AML-193 (cell line): ENCODE results near the gene KCNMA1.
"Not testable (repeated sequence)": the region's sequence is repeated elsewhere in the genome, so short reads cannot be mapped to it uniquely, and the experiment has no call there.

Source experiments
- DNase-seq, 2 experiments: peaks; one replicate each; lab custom pipeline; 2025; lab: John Stamatoyannopoulos, UW

The KCNMA1 gene

DNA sequence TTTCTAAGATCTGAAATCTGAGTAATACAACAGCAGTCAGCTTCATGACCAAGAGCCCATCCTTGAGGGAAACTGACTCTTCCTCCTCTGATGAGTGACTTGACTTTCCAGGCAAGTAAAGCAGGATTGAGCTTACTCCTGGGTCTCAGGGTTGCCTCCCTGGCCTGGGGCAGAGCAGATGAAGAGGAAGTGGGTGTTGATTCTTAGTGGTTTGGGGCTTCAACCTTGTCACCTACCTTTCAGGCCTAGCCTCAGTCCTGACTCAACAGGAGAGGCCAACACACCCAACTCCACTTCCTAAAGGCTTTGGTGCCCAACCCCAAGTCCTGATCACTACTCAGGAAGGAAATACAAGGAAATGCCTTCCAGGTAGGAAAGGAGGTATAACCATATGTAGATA, 54.1 kb downstream of the KCNMA1 start:
- DNase-seq = no peak

DNA sequence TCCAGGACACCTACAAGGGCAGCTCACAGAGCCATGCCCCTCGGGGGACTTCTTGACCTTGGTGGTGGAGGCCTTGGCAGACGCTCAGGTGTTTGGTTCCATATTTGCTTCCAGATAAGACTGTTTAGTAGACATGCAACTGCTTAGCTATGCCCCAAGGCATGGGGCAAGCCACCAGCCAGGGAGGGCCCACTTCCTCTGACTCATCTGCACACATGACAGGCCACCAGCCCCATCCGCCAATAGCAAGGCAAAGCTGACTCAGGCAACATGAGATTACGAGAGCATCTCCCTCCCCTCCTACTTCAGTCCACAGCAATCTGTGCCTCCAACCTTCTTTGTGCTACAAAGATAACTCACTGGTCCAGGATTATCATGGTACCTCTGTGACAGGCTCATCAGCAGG, 54.9 kb downstream of the KCNMA1 start:
- DNase-seq = no peak

DNA sequence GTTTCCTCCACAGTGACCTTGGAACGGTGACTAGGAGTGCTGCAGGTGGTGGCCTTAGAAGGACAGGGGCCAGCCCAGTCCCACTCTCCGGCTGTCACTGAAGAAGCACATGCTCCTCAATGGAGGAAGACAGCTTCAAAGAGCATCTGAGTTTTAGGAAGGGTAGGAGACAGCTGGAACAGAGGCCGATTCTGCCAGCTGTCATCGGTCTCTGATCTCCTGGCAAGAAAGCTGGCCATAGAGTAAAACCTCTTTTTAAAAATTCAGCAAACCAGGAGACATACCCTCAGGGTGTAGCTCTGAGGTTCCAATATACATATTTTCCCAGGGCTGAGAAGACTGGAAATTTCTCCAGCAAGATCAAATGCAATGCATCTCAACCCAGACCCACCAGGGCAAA, 55.9 kb downstream of the KCNMA1 start:
- no peak for DNase-seq

DNA sequence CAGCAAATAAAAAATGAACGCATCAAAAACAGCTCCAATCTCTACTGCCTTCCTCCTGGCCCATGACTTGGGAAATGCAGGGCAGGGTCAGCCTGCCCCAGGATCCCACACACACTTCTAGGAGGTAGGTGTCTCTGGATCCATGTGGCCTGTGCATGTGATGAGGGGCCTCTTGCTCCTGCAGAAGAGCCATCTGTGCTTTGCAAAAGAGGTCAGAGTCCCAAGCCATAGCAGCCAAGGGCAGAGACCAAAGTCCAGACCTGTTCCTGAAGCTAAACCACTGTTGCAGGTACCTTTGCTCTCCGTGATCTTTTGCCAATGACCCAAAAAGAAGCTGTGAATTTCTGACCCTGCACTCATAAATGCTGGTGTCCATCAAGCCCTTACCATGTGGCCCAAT, 57.1 kb downstream of the KCNMA1 start:
- DNase-seq = no peak

DNA sequence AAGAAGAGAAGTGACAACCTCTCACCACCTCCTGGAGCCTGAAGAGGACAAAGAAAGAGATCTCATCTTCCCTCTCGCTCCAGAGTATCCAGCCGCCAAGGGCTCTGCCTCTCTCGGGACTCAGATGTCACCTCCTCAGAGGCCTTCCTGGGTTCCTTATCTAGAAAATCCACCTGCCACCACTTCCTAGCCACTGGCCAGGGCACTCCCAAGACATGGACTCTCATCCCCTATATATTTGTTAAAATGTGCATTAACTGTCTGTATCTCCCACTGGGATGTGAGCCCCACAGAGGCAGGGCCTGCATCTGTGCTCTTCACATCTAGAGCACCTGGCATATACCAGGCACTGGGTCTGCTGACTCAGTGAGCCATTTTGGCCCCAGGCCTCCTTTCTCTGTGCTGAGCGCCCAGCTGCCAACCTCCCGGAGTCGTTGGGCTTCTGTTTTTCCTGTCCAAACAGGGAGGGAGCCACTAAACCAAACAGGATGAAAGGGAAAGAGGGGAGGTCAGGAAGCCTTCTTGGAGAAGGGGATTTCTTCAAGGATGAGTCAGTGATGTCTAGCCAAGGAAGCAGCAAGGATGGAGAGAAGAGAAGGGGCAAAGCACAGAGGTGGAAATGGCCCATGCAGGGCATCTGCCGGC, 58.9 kb downstream of the KCNMA1 start:
- no peak for DNase-seq

DNA sequence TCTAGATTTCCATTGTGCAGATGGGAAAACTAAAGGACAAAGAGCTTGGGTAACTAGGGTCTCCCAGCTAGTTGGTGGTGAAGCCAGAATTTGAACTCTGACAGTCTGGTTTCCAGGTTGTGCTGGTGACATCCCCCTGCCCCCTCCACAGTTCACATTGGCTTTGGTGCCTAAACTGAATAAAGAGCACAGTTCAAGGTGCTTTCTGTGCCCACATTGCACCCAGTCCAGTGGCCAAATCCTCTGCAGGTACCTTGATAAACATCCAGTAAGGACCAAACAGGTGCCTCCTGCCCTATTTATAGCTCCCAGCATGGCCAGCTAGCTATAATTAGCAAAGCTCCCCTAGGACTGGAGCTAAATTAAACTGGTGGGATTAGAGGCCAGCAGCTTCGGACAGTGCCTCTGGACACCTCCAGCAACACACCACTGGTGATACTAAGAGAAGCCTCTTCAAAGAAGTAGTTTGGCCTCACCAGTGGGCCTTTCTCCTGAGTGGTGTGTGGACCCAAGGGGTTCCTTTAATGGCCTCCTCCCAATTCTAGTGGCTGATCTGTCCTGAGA, 59.9 kb downstream of the KCNMA1 start:
- DNase-seq = no peak

DNA sequence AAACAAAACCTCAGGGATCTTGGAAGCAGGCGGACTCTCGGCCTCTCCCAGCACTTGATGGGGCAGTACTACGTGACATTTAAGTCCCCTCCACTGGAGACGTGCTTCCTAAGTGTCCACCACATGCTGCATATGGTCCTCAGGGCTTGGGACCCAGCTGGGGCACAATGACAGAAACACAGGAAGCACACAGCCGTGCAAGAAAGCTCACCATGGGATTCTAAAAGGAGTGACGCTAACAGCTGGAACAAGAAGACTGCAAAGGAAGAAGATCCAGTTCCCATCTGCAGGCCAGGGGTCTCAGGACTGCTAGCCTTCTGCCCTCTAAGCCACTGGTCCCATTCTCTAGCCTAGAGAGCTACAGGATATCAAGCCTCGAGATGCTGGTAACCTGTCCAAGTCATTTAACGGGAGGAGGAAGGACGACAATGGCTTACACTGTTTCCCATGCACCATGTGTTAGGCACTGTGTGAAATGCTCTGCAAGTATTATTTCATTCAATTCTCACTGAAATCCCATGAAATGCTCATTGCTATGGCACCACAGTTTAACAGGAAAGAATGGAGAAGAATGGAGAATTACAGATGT, 61.1 kb downstream of the KCNMA1 start:
- no peak for DNase-seq

DNA sequence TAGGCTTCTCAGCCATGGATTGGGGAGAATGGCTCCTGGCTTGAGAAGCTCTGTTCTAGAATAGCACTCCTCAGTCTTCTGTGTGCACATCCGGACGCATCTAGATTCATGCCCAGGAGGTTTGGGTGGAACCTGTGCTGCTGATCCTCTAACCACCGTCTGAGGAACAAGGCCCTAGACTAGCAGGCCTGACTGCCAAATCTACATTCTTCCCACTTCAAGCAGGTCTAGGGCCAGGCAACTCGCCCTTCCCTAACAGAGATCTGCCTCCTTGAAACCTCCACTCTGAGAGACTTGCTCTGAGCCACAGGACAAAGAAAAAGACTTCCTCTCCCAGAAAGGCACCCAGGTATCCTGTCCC, 61.6 kb downstream of the KCNMA1 start:
- DNase-seq = no peak

DNA sequence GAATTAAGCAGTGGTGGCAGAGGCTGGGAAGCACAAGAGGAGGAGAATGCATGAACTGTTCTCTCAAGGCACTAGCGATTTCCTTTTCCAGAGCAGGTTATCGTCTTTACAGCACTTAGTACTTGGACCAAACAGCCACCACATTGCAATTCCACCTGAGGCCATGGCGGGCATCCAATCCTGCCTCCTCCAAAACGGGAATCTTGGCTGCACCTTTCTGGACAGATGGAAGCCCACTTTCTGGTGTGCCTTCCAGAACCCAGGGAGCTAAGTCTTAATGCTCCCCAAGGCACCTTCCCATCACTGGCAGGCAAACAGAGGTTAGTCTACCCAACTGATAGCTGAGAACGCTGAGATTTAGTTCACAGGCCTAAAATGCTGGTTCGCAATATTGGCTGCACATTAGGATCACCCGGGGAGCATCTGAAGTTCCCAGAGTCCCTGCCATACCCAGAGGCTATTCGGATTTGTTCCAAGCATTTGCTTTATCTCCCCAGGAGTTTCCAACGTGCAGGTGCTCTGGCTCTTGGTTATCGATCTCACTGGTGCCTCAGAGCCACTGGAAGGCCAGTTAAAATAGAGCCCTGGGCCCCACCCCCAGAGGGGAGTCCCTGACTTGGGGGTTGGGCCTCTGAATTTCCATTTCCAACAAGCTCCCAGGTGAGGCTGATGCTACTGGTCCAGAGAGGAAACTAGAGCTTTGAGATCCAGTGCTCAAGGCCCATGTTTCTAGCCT, 62.2 kb downstream of the KCNMA1 start:
- no peak for DNase-seq

DNA sequence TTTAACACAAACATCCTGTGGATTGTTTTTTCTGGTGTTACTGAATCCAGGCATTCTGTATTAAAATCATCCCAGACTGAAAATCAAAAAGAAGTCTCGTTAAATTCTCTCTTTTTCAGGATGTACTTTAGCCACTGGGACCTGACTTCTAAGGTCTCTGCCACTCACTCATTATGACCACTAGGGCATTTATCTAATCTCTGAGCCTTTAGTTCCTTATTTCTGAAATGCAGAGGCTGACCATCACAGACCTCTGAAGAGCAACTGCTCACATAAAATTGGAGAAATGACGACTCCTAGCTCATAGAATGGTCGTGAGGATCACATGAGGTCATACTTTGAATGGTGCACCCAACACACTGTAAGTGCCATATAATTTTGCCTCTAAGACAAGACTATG, 63.2 kb downstream of the KCNMA1 start:
- DNase-seq = no peak

DNA sequence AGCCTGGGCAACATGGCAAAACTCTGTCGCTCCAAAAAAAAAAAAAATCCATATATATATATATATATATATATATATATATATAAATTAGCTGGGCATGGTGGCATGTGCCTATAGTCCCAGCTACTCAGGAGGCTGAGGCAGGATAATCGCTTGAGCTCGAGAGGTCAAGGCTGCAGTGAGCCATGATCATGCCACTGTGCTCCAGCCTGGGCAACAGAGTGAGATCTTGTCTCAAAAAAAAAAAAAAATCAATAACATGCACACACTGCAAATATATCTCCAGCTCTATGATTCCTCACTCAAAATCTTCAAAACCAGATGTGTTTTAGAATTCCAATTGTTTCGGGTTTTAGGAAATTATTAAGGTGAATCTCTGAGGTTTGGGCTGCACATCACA, 65.1 kb downstream of the KCNMA1 start:
- not testable (repeated sequence) for DNase-seq

DNA sequence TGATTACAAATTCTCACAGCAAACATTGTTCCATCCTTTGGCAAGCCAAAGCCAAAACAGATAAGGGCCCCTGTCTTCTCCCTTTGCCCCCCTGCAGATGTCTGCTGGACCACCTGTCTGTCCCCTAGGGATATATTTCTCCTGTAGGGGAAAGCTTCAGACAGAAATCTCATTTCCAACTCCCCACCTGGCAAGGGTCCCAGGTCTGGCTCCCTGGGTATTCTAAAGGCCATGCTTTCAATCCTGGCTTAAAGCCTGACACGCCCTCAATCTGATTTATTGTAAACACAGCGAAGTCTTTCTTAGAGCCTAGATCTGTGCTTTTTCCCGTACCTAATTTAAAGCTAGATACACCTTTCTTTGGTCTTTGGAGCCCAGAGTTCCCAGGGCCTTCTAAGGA, 66.1 kb downstream of the KCNMA1 start:
- no peak for DNase-seq

DNA sequence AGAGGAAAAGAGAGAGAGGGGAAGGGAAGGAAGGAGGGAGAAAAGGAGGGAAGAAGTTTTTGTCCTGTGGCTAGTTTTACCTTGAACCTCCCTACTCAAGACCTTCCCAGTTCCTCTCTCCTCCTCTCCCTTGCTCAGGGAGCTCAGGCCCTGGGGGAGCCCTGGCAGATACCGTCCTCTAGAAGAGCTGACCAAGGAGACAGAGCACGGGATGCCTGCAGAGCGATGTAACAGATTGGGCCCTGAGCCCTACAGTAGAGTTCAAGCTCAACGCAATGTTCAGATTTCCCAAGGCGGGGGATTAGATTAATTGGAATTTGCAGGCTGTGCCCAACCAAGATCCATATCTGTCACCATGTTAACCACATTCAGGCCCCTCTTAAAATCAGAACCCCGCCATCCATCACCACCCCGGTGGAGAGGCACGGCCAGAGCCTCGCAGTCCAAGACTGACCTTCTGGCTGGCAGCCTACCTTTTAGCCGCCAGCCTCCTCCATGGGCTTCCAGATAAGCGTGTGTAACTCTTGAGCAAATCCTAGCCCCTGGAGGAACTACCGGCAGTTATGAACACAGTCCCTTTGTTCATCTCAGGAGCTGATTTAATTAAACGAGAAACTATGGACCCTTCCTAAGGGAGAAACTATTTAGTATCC, 70.6 kb downstream of the KCNMA1 start:
- DNase-seq = no peak

DNA sequence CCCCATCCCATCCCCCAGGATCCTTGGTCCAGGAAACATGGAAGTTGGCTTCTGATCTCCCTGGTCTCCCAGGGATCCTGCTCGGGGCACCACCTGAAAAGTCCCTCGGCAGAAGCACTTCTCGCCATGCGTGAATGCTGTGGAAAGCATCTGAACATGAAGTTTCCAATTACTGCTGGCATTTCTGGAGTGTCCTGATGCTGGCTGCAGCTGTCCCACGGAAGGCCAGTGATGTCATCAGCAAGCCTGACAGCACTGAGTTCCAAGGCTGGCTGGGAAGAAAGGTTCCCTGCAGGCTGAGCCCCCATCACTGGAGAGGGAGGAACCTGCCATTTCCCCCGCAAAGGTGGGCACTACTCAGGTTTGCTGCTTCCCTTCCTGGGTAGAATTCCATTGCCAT, 71.4 kb downstream of the KCNMA1 start:
- DNase-seq = no peak

DNA sequence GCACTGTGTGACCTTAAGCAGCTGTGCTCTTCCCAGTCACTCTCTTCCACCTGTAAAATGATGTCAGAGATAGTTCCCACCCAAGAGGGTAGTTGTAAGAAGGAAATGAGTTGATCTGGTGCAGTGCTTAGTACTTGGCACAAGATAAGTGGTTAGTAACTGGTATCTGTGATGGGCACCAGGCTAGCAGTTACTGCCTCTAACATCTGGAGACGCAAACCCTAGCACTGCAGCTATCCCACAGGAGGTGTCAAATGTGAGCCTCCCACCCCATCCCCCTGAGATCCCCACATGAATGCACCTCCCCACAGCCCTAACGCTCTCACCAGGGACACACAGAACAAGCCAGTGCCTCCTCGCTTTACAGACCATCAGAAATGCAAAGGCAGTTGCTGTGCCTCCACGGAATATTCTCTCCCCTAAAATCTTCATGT, 72.0 kb downstream of the KCNMA1 start:
- DNase-seq = no peak

DNA sequence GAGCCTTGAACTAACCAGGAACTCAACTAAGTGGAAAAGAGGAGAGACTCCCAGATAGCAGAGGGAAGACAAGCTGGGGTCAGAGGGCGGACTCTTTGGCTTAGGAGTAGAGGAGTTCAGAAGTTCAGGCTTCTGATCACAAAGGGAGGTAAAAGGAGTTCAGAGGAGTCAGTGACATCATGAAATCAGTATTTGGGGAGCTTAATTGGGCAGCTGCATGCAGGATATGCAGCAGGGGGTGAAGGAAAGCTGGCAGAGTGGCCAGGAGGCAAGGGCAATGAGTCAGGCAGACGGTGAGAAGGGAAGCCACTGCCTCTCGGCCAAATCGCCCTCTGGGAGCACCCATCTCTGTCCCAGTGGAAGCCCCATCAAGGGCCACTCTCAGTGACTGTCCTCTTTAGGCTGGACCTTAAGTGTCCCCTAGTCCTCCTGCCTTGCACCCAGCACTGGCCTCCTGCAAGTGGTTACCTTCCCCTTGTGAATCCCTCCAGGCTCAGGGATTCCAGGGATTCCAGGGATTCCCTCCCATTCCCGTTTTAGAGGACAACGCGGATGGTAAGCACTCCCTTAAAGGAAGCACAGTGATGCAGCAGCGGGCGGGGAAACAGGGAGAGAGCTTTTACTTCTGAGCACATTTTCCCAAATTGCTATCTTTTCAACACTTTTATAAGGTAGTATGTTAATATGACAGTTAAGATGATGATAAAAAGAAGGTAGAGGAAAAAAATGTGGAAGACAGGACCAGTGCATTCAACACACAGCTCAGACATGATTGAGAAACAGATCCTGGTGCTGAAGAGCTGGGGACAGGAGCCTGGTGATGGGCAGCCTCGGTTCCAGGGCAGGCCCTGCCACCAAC, 72.6 kb downstream of the KCNMA1 start:
- no peak for DNase-seq

DNA sequence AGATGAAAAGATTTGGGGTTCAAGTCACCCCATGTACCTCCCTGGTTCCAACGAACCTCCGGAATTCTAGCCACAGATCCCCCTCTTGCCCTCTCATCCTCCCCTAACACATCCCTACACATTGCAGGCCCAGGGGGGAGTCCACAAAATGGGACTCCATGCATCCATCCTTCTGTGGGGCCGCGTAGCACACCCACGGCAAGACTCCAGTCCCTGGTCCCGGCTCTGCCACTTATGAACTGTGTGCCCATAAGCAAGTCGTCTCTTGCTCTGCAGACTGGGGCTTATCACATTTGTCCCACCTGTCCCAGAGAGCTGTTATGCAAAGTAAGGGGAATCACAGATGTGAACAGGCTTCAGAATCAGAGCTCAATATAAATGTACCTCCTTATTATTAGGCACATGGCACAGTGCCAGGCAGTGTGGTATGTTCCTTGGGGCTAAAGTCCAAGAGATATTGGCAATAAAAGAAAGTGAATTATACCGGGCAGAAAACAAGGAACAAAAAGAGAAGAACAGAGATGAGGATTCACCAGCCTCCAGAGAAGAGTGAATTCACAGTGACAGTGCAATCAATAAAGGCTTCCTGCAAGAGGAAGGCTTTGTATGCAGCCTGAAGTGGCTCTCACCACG, 73.9 kb downstream of the KCNMA1 start:
- DNase-seq = no peak

DNA sequence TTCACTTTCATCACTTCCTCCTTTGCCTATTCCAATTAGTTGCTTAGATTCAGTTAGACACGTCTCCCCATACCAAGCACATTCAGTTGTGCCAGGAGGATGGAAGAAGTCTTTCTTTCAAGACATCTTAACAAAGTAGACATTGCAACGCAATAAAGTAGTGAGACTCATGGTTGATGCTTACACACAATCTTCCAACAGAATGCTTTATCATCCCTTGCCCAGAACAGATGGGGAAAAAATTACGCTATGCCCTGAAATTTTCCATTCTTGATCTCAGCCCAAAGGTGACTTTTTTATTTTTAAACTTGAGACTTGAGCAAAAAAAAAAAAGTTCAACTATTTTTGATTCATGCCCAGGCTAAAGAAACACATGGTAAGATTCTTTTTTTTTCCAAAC, 74.9 kb downstream of the KCNMA1 start:
- DNase-seq = no peak

DNA sequence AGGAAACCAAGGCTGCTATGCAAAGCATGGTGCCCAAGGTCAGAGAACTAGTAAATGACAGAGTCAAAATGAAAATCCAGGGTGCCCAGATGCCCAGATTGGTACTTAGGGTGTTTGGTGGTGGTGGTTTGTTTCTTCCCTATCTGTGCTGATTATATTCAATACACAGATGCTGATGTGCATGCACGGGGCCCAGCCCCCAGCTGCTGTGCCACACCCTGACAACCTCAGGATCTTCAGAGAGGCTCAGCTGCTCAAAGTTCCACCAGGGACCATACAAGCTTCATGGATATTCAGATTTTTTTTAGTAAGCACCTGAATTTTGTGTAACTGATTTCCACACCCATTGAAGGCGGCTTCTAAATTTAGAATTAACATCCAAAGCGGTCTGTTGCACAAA, 75.6 kb downstream of the KCNMA1 start:
- DNase-seq = no peak

DNA sequence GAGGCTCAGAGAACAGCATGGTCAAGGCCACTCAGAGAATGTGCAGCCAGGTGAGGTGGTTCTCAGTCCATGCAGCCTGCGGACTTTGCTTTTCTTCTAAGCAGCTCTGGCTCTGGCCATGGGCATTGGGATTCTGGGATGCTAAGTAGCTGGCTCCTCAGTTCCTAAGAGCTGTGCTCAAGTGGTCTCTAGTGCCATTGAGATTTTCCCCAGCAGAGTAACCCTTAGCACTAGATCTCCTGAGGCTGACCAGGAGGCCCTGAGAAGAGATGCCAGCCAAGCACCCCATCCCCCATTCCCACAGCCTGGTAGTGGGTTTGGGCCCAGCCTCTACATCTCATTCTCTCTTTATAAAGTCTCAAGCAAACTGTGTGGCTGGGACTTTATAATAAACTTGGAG, 77.1 kb downstream of the KCNMA1 start:
- no peak for DNase-seq

DNA sequence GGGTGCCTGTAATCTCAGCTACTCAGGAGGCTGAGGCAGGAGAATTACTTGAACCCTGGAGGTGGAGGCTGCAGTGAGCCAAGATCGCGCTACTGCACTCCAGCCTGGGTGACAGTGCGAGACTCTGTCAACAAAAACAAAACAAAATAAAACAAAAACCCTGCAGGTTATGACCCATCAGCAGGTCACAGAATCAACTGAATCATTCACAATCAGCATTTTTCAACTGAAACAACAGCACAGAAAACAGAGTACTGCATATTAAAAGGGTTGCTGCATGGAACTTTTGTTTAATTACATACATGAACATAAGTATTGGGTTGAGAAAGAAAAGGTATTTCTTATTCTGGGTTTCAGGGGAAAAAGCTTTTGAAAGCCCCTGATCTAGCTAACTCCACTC, 77.6 kb downstream of the KCNMA1 start:
- no peak for DNase-seq
